Mucosa of stomach (tissue), 1 donor: ENCODE results near the gene NPC1.

Experiments
- H3K27me3 ChIP-seq: one replicate; pipeline ENCODE4 v1.7.0; 2013; ENCODE audit warnings: mild to moderate bottlenecking, low read length; ENCODE audit not compliant: control insufficient read depth, insufficient read depth
- H3K36me3 ChIP-seq: one replicate; pipeline ENCODE4 v1.7.0; 2013; ENCODE audit warnings: low read length; ENCODE audit not compliant: control insufficient read depth, insufficient read depth
- H3K4me1 ChIP-seq: one replicate; pipeline ENCODE4 v1.7.0; 2013; ENCODE audit warnings: mild to moderate bottlenecking, low read length; ENCODE audit not compliant: control insufficient read depth, insufficient read depth
- H3K4me3 ChIP-seq: one replicate; pipeline ENCODE4 v1.7.0; 2013; ENCODE audit warnings: low read length
- H3K9ac ChIP-seq: one replicate; pipeline ENCODE4 v1.7.0; 2013; ENCODE audit warnings: mild to moderate bottlenecking, low read length, moderate library complexity
- H3K9me3 ChIP-seq: one replicate; pipeline ENCODE4 v1.7.0; 2013; ENCODE audit warnings: mild to moderate bottlenecking, low read length, moderate library complexity; ENCODE audit not compliant: control insufficient read depth
- donor health status: Pancreatic carcinoma.

Gene NPC1

DNA sequence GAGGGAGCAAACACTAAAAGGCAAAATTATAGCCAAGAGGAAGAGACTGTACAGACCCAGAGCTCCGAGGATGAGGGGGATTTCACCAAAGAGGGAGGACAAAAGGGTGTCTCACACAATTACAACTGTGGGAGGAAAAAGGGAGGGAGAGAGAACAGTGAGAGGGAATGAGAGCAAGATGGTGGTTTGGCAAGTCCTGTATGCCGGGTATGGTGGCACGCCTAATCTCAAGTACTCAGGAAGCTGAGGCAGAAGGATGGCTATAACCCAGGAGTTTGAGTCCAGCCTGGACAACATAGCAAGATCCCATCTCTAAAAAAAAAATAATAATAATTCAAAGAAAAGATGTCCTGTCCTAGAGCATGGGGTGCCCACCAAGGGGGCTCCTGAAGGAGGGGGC lies 34.3 kb downstream of the NPC1 start:
- Histone ChIP-seq H3K36me3 (peaks cover 19% of the 10 kb centered on the region), H3K27me3 (no peaks in the 10 kb centered on the region), H3K9ac (no peak overlapping the region), H3K4me1 (no peaks in the 10 kb centered on the region), H3K9me3 (no peaks in the 10 kb centered on the region), H3K4me3 (no peak overlapping the region)

- Histone ChIP-seq H3K27me3 (no peaks in the 10 kb centered on the region), H3K4me1 (no peaks in the 10 kb centered on the region), H3K36me3 (peaks cover 11% of the 10 kb centered on the region), H3K9me3 (no peaks in the 10 kb centered on the region), H3K9ac (no peak overlapping the region), H3K4me3 (no peak overlapping the region)
These were observed 35.4 kb downstream of the NPC1 start for GRCh38 chr18:23550898-23551297.

DNA sequence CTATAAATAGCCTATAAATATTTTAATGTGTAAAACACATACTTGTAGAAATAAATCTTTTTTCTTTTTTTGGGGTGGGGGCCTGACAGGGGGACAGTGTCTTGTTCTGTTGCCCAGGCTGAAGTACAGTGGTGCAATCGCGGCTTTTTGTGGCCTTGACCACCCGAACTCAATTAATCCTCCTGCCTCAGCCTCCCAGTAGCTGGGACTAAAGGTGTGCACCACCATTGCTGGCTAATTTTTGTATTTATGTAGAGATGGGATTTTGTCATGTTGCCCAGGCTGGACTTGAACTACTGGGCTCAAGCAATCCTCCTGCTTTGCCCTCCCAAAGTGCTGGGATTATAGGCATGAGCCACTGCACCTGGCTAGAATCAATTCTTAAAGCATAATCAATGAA lies 37.6 kb downstream of the NPC1 start:
- Histone ChIP-seq H3K4me1 (no peaks in the 10 kb centered on the region), H3K36me3 (peaks cover 6% of the 10 kb centered on the region), H3K27me3 (no peaks in the 10 kb centered on the region), H3K9ac (no peak overlapping the region), H3K9me3 (no peaks in the 10 kb centered on the region), H3K4me3 (no peak overlapping the region)

DNA sequence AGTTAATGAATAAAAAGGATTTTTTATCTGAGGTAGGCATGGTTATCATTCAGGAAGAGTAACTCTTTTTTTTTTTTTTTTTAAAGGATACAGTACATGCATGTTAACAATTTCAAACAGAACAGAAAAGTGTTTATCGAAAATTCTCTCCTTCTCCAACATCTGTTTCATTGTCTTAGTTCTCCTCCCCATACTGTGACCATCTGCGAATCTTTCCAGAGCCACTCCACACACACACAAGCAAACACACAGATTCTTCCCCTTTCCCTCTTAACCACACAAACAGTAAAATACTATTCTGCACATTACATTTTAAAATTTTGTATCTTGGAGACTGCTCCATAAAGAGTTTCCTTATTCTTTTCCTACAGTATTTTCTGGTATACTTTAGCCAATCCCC lies 38.0 kb downstream of the NPC1 start:
- no peaks in the 10 kb centered on the region for H3K27me3 ChIP-seq
- H3K4me3 ChIP-seq: no peak overlapping the region
- H3K9me3 ChIP-seq: no peaks in the 10 kb centered on the region
- no peaks in the 10 kb centered on the region for H3K4me1 ChIP-seq
- no peak overlapping the region for H3K9ac ChIP-seq
- peaks cover 4% of the 10 kb centered on the region for H3K36me3 ChIP-seq

- Histone ChIP-seq H3K4me1 (no peaks in the 10 kb centered on the region), H3K36me3 (peaks cover 4% of the 10 kb centered on the region), H3K9ac (no peak overlapping the region), H3K4me3 (no peak overlapping the region), H3K9me3 (no peaks in the 10 kb centered on the region), H3K27me3 (no peaks in the 10 kb centered on the region)
These were observed 38.5 kb downstream of the NPC1 start for GRCh38 chr18:23547846-23548245.

DNA sequence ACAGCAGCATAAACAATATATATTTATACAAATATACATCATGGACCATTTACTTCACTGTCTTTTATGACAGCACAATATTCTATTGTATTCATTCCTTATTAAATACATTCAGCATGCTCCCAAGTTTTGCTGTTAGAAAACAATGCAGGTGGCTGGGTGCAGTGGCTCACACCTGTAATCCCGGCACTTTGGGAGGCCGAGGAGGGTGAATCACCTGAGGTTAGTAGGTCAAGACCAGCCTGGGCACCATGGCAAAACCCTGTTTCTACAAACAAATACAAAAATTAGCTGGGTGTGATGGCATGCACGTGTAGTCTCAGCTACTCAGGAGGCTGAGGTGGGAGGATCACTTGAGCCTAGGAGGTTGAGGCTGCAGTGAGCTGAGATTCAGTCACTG lies 39.0 kb downstream of the NPC1 start:
- H3K9ac ChIP-seq: no peak overlapping the region
- no peaks in the 10 kb centered on the region for H3K9me3 ChIP-seq
- H3K27me3 ChIP-seq: no peaks in the 10 kb centered on the region
- H3K4me3 ChIP-seq: no peak overlapping the region
- no peaks in the 10 kb centered on the region for H3K4me1 ChIP-seq
- H3K36me3 ChIP-seq: peaks cover under 1% of the 10 kb centered on the region

- H3K36me3 ChIP-seq: no peaks in the 10 kb centered on the region
These were observed 41.0 kb downstream of the NPC1 start for GRCh38 chr18:23545247-23545789.

DNA sequence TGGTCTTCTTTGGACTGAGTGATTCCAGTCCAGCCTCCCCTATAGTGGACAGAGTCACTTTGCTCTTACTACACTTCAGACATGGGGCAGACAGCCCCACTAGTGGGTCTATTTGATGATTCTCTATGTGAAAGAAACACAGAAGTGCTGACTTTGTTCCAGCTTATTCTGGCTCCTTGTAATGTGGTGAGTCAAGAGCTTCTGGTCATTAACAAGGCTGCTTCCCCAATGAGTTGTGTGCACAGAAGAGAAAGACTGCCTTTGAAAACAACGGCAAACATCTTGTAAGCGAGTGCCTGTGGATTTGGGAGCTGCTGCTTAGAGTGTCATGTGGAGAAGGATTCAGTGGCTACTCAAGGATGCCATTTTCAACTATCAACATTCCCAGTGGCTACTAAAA lies 43.8 kb downstream of the NPC1 start:
- Histone ChIP-seq H3K9ac (no peak overlapping the region), H3K4me1 (no peaks in the 10 kb centered on the region), H3K9me3 (no peaks in the 10 kb centered on the region), H3K27me3 (no peaks in the 10 kb centered on the region), H3K36me3 (no peaks in the 10 kb centered on the region), H3K4me3 (no peak overlapping the region)

More at GRCh38 chr18:23545247-23545789, 41.0 kb downstream of the NPC1 start:
- Histone ChIP-seq H3K9me3 (no peaks in the 10 kb centered on the region), H3K27me3 (no peaks in the 10 kb centered on the region), H3K4me1 (no peaks in the 10 kb centered on the region), H3K9ac (no peak overlapping the region), H3K4me3 (no peak overlapping the region)

- Histone ChIP-seq H3K4me1 (no peaks in the 10 kb centered on the region), H3K9me3 (no peaks in the 10 kb centered on the region), H3K9ac (no peak overlapping the region), H3K36me3 (no peaks in the 10 kb centered on the region), H3K27me3 (no peaks in the 10 kb centered on the region), H3K4me3 (no peak overlapping the region)
These were observed 44.8 kb downstream of the NPC1 start for GRCh38 chr18:23541349-23542093.

- no peak overlapping the region for H3K4me3 ChIP-seq
- H3K27me3 ChIP-seq: no peaks in the 10 kb centered on the region
- no peaks in the 10 kb centered on the region for H3K4me1 ChIP-seq
- no peaks in the 10 kb centered on the region for H3K9me3 ChIP-seq
- H3K36me3 ChIP-seq: peaks cover 2% of the 10 kb centered on the region
- H3K9ac ChIP-seq: no peak overlapping the region
These were observed 45.4 kb downstream of the NPC1 start for GRCh38 chr18:23540867-23541266.

GRCh38 chr18:23539911-23540525 lies 46.3 kb downstream of the NPC1 start:
- Histone ChIP-seq H3K4me1 (no peaks in the 10 kb centered on the region), H3K36me3 (peaks cover 11% of the 10 kb centered on the region), H3K27me3 (no peaks in the 10 kb centered on the region), H3K4me3 (no peak overlapping the region), H3K9ac (no peak overlapping the region), H3K9me3 (no peaks in the 10 kb centered on the region)

- Histone ChIP-seq H3K4me1 (no peaks in the 10 kb centered on the region), H3K36me3 (peaks cover 12% of the 10 kb centered on the region), H3K4me3 (no peak overlapping the region), H3K9me3 (no peaks in the 10 kb centered on the region), H3K9ac (no peak overlapping the region), H3K27me3 (no peaks in the 10 kb centered on the region)
These were observed 47.0 kb downstream of the NPC1 start for GRCh38 chr18:23539296-23539695.
